Stimulated activated CD4-positive, alpha-beta T cell treated with anti-CD3 and anti-CD28 coated beads, TNF-alpha, amount 100 ng/mL, for 4 hours (primary cell): Measurements from ENCODE around the gene KAZN.
"Not testable (repeated sequence)": the region's sequence is repeated elsewhere in the genome, so short reads cannot be mapped to it uniquely, and the experiment has no call there.

ENCODE experiments used
- DNase-seq, 3 experiments: peaks; one replicate each; pipeline ENCODE4 v3.0.0-alpha.2; 2020; ENCODE audit warnings: low read depth in 3 of 3

Gene KAZN

DNA sequence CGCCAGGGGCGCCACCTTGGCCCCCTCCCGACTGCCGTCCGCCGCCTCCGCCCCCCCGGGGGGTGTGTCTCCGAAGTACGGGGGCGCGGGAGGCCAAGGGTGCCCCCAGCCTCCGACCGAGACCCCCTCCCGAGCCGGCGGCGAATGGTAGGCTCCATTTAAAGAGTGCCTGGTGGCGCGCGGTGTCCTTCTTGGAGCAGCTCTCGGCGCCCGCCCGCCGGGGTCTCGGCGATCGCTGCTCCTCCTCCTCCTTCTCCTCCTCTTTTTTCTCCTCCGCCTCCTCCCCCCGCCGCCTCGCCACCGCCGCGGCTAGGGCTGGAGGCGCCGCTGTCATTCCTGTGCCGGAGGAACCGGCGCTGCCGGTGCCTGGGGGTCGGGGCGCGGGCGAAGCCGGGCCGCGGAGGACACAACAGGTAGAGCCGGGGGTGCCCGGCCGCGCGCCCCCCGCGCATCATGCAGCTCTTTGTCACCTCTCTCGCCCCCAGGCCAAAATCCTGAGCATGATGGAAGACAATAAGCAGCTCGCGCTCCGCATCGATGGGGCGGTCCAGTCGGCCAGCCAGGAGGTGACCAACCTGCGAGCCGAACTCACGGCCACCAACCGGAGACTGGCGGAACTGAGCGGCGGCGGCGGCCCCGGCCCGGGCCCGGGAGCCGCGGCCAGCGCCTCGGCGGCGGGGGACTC, at the start of gene KAZN:
Gene KAZN (plus strand): TSS at position 188 of the 685 bp plus-strand sequence.
- no peak for DNase-seq

DNA sequence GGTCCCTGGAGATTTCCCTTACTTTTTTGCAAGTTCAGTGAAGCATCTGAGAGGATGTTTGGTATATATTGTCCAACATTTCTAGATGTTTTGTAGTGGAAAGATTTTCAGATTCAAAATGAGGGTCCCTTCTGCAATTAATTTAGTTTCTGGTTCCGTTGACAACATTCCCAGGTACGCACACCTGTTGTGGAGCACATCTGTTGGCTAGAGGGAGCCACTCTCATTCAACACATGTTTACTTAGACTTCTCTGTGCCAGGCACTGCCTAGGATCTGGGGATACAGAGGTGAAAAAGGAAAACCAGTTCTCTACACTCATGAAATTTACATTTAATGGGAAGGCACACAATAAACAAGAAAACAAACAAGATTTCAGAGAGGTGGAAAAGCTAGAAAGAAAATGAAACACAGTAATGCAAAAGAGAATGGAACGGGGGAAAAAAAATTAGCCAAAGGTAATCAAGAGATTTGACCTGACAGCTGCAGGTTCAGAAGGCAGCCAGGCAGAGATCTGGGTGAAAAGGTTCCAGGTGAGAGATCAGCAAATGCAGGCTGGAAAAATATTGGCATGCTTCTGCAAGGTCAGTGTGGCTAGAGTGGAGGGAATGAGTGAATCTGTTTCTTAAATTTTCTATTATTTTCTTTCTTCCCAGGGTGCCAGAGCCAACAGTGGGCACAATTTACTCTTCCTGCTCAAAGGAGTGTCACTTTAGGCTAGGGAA, 48.4 kb upstream of the KAZN start:
- DNase-seq, result no peak

- DNase-seq, result no peak
These were observed 47.1 kb upstream of the KAZN start for GRCh38 chr1:14551386-14551785.

DNA sequence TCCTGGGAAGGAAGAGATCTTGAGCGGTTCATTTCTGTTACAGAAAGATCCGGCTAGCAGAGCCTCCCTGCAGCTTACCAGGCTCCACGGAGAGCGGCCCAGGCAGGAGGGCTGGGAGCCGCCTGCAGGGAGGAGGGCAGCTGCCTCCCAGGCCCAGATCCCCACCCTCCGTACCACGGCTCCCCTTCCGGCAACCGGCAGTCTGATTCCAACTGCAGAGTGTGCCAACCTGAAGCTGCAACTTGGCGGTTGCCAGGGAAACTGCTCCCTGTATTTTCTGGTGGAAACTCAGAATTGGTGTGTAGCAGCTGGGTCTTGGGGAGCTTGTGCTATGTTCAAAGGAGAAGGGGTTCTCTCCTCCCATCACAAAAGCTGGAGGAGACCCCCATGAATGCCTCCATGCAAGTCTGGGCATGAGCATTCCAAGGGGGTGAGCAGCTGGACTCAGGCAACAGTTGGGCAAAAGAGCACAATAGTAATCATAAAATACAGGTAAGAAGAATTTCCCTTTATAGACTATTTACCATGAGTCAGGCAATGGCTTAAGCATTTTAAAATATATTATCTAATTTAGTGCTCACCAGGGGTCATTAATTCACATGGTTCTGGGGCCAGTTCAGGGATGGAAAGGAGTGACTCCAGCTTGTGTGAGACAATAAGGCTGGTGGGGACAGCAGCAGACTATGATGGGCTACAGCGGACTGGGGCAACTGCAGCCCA, 46.1 kb upstream of the KAZN start:
- no peak for DNase-seq

GRCh38 chr1:14553711-14554110, 44.8 kb upstream of the KAZN start:
- no peak for DNase-seq

DNA sequence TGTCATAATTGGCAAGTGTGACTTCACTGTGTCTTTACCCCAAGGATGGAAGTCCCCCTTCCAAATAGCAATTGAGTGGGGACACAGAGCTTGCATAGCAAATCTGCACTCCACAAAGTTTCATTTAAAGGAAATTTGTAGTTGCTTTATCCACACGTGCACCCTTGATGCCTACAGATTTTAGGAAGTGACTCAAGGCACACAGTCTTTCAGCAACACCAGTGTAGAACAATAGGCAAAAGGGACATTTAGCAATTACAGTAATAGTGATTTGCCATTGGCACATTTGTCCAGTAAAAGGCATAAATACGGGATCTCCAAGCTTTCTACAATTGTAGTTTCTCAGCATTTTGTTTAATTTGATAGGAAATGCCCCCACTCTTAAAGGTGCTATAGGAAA, 43.4 kb upstream of the KAZN start:
- DNase-seq, result no peak

DNA sequence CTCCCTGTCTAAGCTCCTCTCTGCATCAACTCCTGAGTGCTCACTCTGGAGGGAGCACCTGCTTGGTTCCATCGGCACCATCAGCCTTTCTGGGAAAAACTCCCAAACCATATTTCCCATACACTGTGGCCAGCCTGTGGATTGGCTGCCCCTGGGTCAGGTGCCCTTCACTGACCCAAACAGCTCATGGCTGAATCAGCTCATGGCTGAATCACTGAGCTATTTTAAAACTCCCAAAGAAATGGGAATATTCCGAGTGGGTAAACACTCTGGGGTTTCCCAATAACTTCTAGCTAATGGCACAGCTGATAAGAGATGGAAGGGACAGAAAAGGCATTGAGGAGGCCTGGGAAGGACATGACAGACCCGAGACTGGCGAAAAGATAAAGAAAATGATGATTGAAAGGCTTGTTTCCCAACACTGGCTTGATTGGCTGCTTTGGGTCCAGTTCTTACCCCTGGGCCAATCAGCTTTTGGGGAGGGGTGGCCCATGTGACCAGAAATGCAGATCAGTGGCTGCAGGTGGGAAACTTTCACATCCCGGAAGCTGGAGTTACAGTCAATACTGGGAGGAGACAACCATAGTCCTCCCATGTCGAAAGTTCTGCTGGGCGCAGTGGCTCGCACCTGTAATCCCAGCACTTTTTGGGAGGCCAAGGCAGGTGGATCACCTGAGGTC, 37.3 kb upstream of the KAZN start:
- DNase-seq, result no peak

DNA sequence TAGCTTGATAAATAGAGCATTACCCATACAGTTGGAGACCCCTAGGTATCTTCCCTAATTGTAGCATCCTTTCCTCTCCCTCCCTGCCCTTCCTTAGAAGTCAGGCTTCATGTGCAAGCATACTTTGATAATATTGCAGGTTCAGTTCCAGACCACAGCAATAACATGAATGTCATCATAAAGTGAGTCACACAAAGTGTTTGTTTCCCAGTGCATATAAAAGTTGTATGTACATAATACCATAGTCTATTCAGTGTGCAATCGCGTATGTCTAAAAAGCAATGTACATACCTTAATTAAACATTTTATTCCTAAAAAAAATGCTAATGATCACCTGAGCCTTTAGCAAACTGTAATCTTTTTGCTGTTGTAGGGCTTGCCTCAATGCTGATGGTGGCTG, 33.4 kb upstream of the KAZN start:
- DNase-seq, result no peak

GRCh38 chr1:14567056-14567455, 31.4 kb upstream of the KAZN start:
- DNase-seq, result no peak

GRCh38 chr1:14567903-14568302, 30.6 kb upstream of the KAZN start:
- DNase-seq, result no peak

- DNase-seq, result no peak
These were observed 29.6 kb upstream of the KAZN start for GRCh38 chr1:14568716-14569355.

- DNase-seq, result no peak
These were observed 28.0 kb upstream of the KAZN start for GRCh38 chr1:14570514-14570913.

- no peak for DNase-seq
These were observed 26.4 kb upstream of the KAZN start for GRCh38 chr1:14571810-14572767.

DNA sequence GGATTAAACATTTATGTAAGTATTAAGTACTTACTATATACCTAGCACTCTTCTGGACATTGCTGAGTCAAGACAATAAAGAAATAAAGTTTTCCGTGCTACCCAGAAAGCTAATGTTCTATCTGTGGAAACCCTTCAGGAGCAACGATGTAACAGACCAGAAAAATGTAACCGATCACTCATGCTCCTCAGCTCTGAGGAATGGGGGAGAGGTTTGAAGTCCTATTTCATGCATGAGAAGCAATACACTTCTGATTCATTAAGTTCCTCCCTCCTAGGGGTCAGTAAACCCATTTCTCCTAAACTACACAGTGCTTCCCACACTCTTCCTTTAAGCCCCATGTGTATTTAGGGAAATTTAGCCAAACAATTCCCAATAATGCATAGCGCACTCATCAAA, 25.6 kb upstream of the KAZN start:
- no peak for DNase-seq

GRCh38 chr1:14576155-14576554, 22.3 kb upstream of the KAZN start:
- no peak for DNase-seq

DNA sequence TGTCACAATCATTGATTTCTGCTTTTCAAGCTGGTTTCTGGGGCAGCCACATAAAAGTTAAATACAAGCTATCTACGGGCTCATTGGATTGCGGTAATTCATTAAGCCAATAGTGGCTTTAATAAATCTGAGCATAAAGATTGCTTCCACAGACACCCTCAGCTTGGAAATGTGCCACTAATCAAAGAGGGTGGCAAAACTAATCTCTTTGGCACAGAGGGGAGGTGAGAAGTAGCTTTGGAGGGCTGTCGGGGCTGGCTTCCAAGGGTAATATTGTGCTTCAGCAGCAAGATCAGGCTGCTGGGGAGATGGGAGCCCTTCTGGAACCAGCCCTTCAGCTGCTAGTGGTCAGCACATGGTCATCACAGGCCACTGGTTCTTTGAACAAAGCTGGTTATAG, 21.2 kb upstream of the KAZN start:
- DNase-seq, result no peak

- DNase-seq, result no peak
These were observed 20.3 kb upstream of the KAZN start for GRCh38 chr1:14578156-14578555.

- DNase-seq, result not testable (repeated sequence)
These were observed 18.2 kb upstream of the KAZN start for GRCh38 chr1:14580295-14580694.

- DNase-seq, result no peak
These were observed 17.5 kb upstream of the KAZN start for GRCh38 chr1:14580986-14581385.

DNA sequence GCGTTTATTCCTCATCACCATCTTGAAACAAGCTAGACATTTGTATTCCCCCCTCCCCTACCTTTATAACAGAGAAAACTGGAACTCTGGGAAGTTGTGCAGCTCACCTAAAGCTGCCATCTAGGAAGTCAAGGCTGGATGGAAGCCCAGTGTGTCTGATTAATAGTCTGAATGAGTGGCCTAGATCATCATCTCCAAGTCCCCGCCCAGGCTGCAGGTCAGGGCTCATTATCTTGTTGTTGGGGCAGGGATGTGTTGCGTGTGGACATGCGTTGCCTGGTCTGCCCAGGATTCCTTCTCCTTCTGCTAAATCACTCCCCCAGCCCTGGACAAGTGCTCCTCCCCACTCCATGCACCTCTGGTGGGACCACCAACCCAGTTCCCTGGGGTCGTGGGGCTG, 14.7 kb upstream of the KAZN start:
- DNase-seq, result no peak

- no peak for DNase-seq
These were observed 12.8 kb upstream of the KAZN start for GRCh38 chr1:14585728-14586127.
